H1 (cell line): ENCODE measurements around the gene RSPH9. TPM values are rescaled to one million over a fixed set of nuclear protein-coding genes. Genes with fewer than 3 reads are reported as not detected.

Experiments used
- CHD2 ChIP-seq: IDR thresholded peaks from 2 replicates; pipeline ENCODE4 v1.6.1; 2012; ENCODE audit warnings: low read length, improper control_type of control experiment
- CHD7 ChIP-seq: fragments of 300-600 bp; sonication (generic); IDR thresholded peaks from 2 replicates; pipeline ENCODE4 v1.7.1; 2012; ENCODE audit warnings: low read length, moderate library complexity, mild to moderate bottlenecking, inconsistent platforms; ENCODE audit not compliant: insufficient replicate concordance
- EP300 ChIP-seq, 2 experiments: IDR thresholded peaks; 1 replicate in 1 of 2; 2 replicates in 1 of 2; pipeline ENCODE4 v1.6.1; 2011 to 2012; ENCODE audit warnings: low read depth in 2 of 2, low read length in 2 of 2, mild to moderate bottlenecking in 2 of 2, borderline replicate concordance in 1 of 2, inconsistent platforms in 1 of 2, moderate library complexity in 1 of 2
- EZH2 ChIP-seq: fragments of 200-600 bp; sonication (generic); IDR thresholded peaks from 2 replicates; pipeline ENCODE4 v1.7.1; 2012; ENCODE audit warnings: low read depth, mild to moderate bottlenecking, moderate library complexity, low read length, inconsistent platforms; ENCODE audit not compliant: severe bottlenecking
- GABPA ChIP-seq: IDR thresholded peaks from 2 replicates; pipeline ENCODE4 v1.6.1; 2011; ENCODE audit warnings: mild to moderate bottlenecking, low read length, moderate library complexity, borderline replicate concordance; ENCODE audit not compliant: insufficient read depth
- HDAC2 ChIP-seq, 2 experiments: fragments of 300-600 bp in 1 of 2; sonication (generic) in 1 of 2; IDR thresholded peaks; 2 replicates each; pipeline ENCODE4 v1.6.1; 2011 to 2012; ENCODE audit warnings: low read depth in 2 of 2, low read length in 2 of 2, mild to moderate bottlenecking in 2 of 2, moderate library complexity in 2 of 2, borderline replicate concordance in 1 of 2, inconsistent platforms in 1 of 2
- JUN ChIP-seq: IDR thresholded peaks from 2 replicates; pipeline ENCODE4 v1.6.1; 2011; ENCODE audit warnings: low read depth, mild to moderate bottlenecking, improper control_type of control experiment, low read length
- RXRA ChIP-seq: IDR thresholded peaks from 2 replicates; pipeline ENCODE4 v1.6.1; 2011; ENCODE audit warnings: low read depth, mild to moderate bottlenecking, low read length, moderate library complexity; ENCODE audit not compliant: insufficient read depth
- SUZ12 ChIP-seq: fragments of 200-600 bp; sonication (generic); IDR thresholded peaks from 2 replicates; pipeline ENCODE4 v1.6.1; 2012; ENCODE audit warnings: mild to moderate bottlenecking, inconsistent platforms, low read length, moderate library complexity, mixed read lengths
- TCF12 ChIP-seq: IDR thresholded peaks from 2 replicates; pipeline ENCODE4 v1.6.1; 2011; ENCODE audit warnings: low read depth, mild to moderate bottlenecking, low read length
- polyA plus RNA-seq, 7 experiments: library from polyadenylated mRNA; depleted of rRNA in 3 of 7; stranded (reverse) in 5 of 7; unstranded in 2 of 7; fragments of >200 nt in 5 of 7; fragments of 200-250 nt in 2 of 7; gene quantifications; 1 replicate in 5 of 7; 2 replicates in 1 of 7; 4 replicates in 1 of 7; pipeline versions ENCODE4 v1.2.1 to v1.2.3, GENCODE V29; 2011 to 2013; ENCODE audit warnings: missing spikeins in 2 of 7, mixed read lengths in 2 of 7
- total RNA-seq: library from RNA; stranded (reverse); fragmentation: NEBNext Ultra II Directional; extraction: Animal tissue kit (Norgen Biotek cat#: 25700); gene quantifications from 2 replicates; pipeline ENCODE4 v1.2.1, GENCODE V29; 2021

Gene RSPH9
- total and polyA plus RNA-seq, 2 of the 8 experiments (the other 6 are each of a cell fraction or from before 2014, with no cell fraction given): 0.15 to 0.23 TPM

- TF ChIP-seq CHD7 (no peak), CHD2 (no peak), SUZ12 (no peak), EZH2 (no peak), GABPA (no peak), EP300 (IDR thresholded peaks at IDR 0.05; ENCODE audit: borderline replicate concordance in 1 of 2, low read depth in 2 of 2, low read length in 2 of 2) (no peak), RXRA (no peak), TCF12 (no peak), HDAC2 (IDR thresholded peaks at IDR 0.05; ENCODE audit: borderline replicate concordance in 1 of 2, low read depth in 2 of 2, low read length in 2 of 2) (no peak), JUN (no peak)
Measured at GRCh38 chr6:43697421-43697820, 52.6 kb downstream of the RSPH9 start (continued).
